ENCODE measurements around the gene CYP27A1. TPM values are rescaled to one million over a fixed set of nuclear protein-coding genes. Genes with fewer than 3 reads are reported as not detected.

The CYP27A1 gene
- total and polyA plus RNA-seq, 9 donors: 22.0 to 59.5 (median 34.4) TPM

DNA sequence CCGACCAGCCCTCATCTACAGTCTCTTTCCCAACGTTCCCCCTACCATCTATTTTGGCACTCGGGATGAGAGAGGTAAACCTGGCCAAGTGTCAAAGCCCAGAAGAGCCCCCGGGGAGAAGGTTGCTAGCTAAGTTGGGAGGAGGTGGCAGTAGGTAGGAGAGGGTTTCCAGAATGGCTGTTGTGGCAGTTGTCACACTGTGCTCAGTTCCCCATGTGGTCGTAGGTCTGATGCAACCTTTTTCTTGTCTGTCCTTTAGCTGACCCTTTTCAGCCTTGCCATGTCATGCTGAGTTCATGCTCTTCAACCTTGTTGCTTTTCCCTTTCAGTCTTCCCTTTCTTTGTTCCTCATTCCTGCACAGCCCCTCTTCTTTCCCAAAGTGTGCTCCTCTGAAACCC is 36.8 kb upstream of the CYP27A1 start:
- TF ChIP-seq, protein P1, sequence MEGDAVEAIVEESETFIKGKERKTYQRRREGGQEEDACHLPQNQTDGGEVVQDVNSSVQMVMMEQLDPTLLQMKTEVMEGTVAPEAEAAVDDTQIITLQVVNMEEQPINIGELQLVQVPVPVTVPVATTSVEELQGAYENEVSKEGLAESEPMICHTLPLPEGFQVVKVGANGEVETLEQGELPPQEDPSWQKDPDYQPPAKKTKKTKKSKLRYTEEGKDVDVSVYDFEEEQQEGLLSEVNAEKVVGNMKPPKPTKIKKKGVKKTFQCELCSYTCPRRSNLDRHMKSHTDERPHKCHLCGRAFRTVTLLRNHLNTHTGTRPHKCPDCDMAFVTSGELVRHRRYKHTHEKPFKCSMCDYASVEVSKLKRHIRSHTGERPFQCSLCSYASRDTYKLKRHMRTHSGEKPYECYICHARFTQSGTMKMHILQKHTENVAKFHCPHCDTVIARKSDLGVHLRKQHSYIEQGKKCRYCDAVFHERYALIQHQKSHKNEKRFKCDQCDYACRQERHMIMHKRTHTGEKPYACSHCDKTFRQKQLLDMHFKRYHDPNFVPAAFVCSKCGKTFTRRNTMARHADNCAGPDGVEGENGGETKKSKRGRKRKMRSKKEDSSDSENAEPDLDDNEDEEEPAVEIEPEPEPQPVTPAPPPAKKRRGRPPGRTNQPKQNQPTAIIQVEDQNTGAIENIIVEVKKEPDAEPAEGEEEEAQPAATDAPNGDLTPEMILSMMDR (IDR thresholded peaks at IDR 0.05): no peak
- TF ChIP-seq EP300 (IDR thresholded peaks at IDR 0.05) (no peak), POLR2A (IDR thresholded peaks at IDR 0.05) (no peak)
- 79 to 83% (median 83%) methylated on average over 5 of the region's 5 CpGs for WGBS, 3 donors
- intact Hi-C loops (cut with DNase I): no loop called here
- H3K4me1 ChIP-seq (ENCODE audit: insufficient read depth): no peaks in the 10 kb centered on the region
- H3K27me3 ChIP-seq: no peaks in the 10 kb centered on the region
- no peak overlapping the region for H3K4me3 ChIP-seq
- no peaks in the 10 kb centered on the region for H3K9me3 ChIP-seq
- H3K36me3 ChIP-seq: no peaks in the 10 kb centered on the region
- no peak overlapping the region for H3K27ac ChIP-seq
- DNase-seq: no peak

DNA sequence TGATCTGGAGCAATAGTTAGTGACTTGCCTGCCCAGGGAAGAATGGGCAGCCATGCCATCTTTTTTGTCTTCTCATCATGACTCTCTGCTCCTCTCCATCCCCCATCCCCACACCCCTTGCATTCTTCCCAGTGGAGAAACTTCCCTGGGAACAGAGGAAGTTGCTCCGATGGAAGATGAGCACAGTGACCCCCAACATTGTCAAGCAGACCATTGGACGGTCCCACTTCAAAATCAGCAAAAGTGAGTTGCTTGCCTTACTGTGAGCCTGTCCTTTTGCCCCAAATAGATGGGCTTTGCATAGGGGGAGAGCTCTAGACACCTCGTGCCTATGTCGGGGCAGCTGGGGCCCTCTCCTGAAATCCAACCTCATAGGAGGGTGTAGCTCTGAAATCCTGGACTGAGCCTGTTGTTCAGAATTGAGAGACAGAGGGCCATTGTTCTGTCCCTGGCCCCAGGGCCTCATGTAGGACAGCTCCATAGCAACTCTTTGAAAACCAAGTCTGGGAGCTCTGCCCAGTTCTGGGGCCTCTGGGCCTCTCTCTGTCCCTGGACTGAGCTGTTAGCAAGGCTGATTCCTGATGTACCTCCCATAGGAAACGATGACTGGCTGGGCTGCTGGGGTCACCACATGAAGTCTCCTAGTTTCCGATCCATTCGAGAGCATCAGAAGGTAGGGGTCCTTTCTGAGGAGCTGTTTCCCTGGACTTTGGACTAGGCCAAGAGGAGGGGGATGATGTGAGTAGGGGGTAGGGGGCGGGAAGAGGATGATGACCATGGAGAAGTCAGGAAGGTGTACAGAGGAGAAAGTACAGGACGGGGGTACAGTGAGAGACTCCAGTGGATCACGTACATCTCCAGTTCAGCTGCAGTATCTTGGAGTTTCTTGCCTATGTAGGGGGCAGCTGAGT is 36.1 kb upstream of the CYP27A1 start:
- H3K4me1 ChIP-seq (ENCODE audit: insufficient read depth): no peaks in the 10 kb centered on the region
- WGBS, 3 donors: 85 to 89% (median 87%) methylated on average over 10 of the region's 10 CpGs
- H3K36me3 ChIP-seq: no peaks in the 10 kb centered on the region
- H3K9me3 ChIP-seq: no peaks in the 10 kb centered on the region
- no peak overlapping the region for H3K4me3 ChIP-seq
- H3K27ac ChIP-seq: no peak overlapping the region
- H3K27me3 ChIP-seq: no peaks in the 10 kb centered on the region
- TF ChIP-seq, protein P1 (IDR thresholded peaks at IDR 0.05): no peak
- TF ChIP-seq EP300 (IDR thresholded peaks at IDR 0.05) (no peak), POLR2A (IDR thresholded peaks at IDR 0.05) (no peak)
- no peak for DNase-seq
- intact Hi-C loops (cut with DNase I): no loop called here

GRCh38 chr2:218746470-218746795 is 35.5 kb upstream of the CYP27A1 start:
- no peak overlapping the region for H3K27ac ChIP-seq
- TF ChIP-seq, protein P1 (IDR thresholded peaks at IDR 0.05): no peak
- TF ChIP-seq POLR2A (IDR thresholded peaks at IDR 0.05): no peak
- TF ChIP-seq EP300 (IDR thresholded peaks at IDR 0.05): no peak
- WGBS, 3 donors: 97 to 100% (median 98%) methylated on average over 1 of the region's 1 CpG

GRCh38 chr2:218746960-218747359 is 35.0 kb upstream of the CYP27A1 start:
- no peak overlapping the region for H3K27ac ChIP-seq
- no peaks in the 10 kb centered on the region for H3K9me3 ChIP-seq
- no peaks in the 10 kb centered on the region for H3K36me3 ChIP-seq
- no peak overlapping the region for H3K4me3 ChIP-seq
- no peak for DNase-seq
- TF ChIP-seq, protein P1 (IDR thresholded peaks at IDR 0.05): no peak
- TF ChIP-seq EP300 (IDR thresholded peaks at IDR 0.05): no peak
- no peaks in the 10 kb centered on the region for H3K27me3 ChIP-seq
- intact Hi-C loops (cut with DNase I): no loop called here
- H3K4me1 ChIP-seq (ENCODE audit: insufficient read depth): no peaks in the 10 kb centered on the region
- 95 to 98% (median 97%) methylated on average over 10 of the region's 10 CpGs for WGBS, 3 donors

More at GRCh38 chr2:218746470-218746795, 35.5 kb upstream of the CYP27A1 start:
- no peaks in the 10 kb centered on the region for H3K27me3 ChIP-seq
- no peak for DNase-seq
- no peaks in the 10 kb centered on the region for H3K9me3 ChIP-seq
- H3K36me3 ChIP-seq: no peaks in the 10 kb centered on the region
- intact Hi-C loops (cut with DNase I): no loop called here
- no peak overlapping the region for H3K4me3 ChIP-seq
- no peaks in the 10 kb centered on the region for H3K4me1 ChIP-seq (ENCODE audit: insufficient read depth)
